Mucosa of rectum (tissue), 2 donors: Measurements from ENCODE around the gene HTR3A.

Source experiments
- H3K27ac ChIP-seq, 2 donors: one replicate each; pipeline ENCODE4 v1.7.0; 2013; ENCODE audit warnings: inconsistent platforms in 2 of 2, low read depth in 2 of 2, low read length in 2 of 2
- H3K27me3 ChIP-seq, 2 donors: one replicate each; pipeline ENCODE4 v1.7.0; 2013; ENCODE audit warnings: low read length in 2 of 2; ENCODE audit not compliant: control insufficient read depth in 2 of 2, insufficient read depth in 2 of 2
- H3K36me3 ChIP-seq, 2 donors: one replicate each; pipeline ENCODE4 v1.7.0; 2013; ENCODE audit warnings: low read length in 2 of 2; ENCODE audit not compliant: control insufficient read depth in 2 of 2, insufficient read depth in 2 of 2
- H3K4me1 ChIP-seq, 2 donors: one replicate each; pipeline ENCODE4 v1.7.0; 2013; ENCODE audit warnings: low read length in 2 of 2, mild to moderate bottlenecking in 1 of 2; ENCODE audit not compliant: control insufficient read depth in 2 of 2, insufficient read depth in 2 of 2
- H3K4me3 ChIP-seq, 2 donors: one replicate each; pipeline ENCODE4 v1.7.0; 2013; ENCODE audit warnings: low read length in 2 of 2
- H3K9ac ChIP-seq, 2 donors: one replicate each; pipeline ENCODE4 v1.7.0; 2013; ENCODE audit warnings: low read length in 2 of 2, low read depth in 1 of 2, mild to moderate bottlenecking in 1 of 2
- H3K9me3 ChIP-seq, 2 donors: one replicate each; pipeline ENCODE4 v1.7.0; 2013; ENCODE audit warnings: low read length in 2 of 2; ENCODE audit not compliant: control insufficient read depth in 2 of 2
- donor health status: healthy.
- donor health status: Normal muscosa, but diverticular disease.

The HTR3A gene

GRCh38 chr11:114031246-114031966 is 56.5 kb downstream of the HTR3A start:
- H3K27ac ChIP-seq: no peak overlapping the region
- no peak overlapping the region for H3K9ac ChIP-seq
- H3K4me1 ChIP-seq: peaks cover 1 to 3% of the 10 kb centered on the region in 2 donors
- H3K36me3 ChIP-seq: no peaks in the 10 kb centered on the region
- H3K9me3 ChIP-seq: no peaks in the 10 kb centered on the region
- no peak overlapping the region for H3K4me3 ChIP-seq
- H3K27me3 ChIP-seq: peaks cover 3 to 11% of the 10 kb centered on the region in 2 donors

GRCh38 chr11:114031967-114032320 is 57.0 kb downstream of the HTR3A start:
- no peak overlapping the region for H3K27ac ChIP-seq

DNA sequence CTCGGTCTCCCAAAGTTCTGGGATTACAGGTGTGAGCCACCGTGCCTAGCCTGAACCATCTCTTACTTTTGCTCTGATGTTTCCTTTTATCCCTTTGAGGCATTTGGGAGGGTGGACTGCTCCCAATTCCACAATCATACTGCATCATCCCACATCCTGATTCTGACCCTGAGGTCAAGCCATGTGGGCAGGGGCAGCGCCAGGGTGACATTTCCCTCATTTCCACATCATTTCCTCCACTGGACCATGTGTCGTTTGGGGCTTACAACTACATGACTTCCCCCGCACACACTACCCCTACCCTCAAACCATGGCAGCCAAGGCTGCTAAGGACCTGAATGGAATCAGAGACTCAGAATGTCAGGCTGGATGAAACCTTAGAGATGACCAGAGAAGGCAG is 58.2 kb downstream of the HTR3A start:
- Histone ChIP-seq H3K9me3 (no peaks in the 10 kb centered on the region), H3K4me1 (peaks cover 2 to 6% of the 10 kb centered on the region in 2 donors), H3K9ac (no peak overlapping the region), H3K27ac (no peak overlapping the region), H3K36me3 (no peaks in the 10 kb centered on the region), H3K27me3 (peaks cover 3 to 10% of the 10 kb centered on the region in 2 donors), H3K4me3 (no peak overlapping the region)

More at GRCh38 chr11:114031967-114032320, 57.0 kb downstream of the HTR3A start:
- no peaks in the 10 kb centered on the region for H3K9me3 ChIP-seq
- H3K36me3 ChIP-seq: no peaks in the 10 kb centered on the region
- H3K4me3 ChIP-seq: no peak overlapping the region
- peaks cover 3 to 11% of the 10 kb centered on the region in 2 donors for H3K27me3 ChIP-seq
- H3K9ac ChIP-seq: no peak overlapping the region
- H3K4me1 ChIP-seq: peaks cover 2 to 6% of the 10 kb centered on the region in 2 donors

DNA sequence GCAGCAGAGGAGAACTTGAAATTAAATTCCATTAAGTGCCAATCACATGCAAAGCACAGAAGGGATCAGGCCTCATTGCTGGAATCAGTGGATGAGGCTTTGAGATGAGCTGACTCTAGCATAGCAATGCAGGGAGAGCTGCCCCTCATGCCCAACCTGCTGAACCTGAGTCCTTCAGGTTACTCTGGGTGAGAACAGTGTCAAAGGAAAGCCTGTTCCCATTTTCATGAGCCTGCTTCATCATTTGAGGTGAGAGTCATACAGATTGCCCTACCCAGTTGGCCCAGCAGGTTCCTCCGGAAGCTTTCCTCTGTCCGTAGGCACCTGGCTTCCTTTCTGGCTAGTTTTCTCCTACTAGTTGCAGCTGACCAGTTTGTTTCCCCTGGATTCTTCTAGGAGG is 58.7 kb downstream of the HTR3A start:
- no peak overlapping the region for H3K9ac ChIP-seq
- H3K27ac ChIP-seq: no peak overlapping the region
- H3K36me3 ChIP-seq: no peaks in the 10 kb centered on the region
- H3K9me3 ChIP-seq: no peaks in the 10 kb centered on the region
- H3K4me3 ChIP-seq: no peak overlapping the region
- peaks cover 3 to 7% of the 10 kb centered on the region in 2 donors for H3K27me3 ChIP-seq
- H3K4me1 ChIP-seq: peaks cover 2 to 6% of the 10 kb centered on the region in 2 donors

DNA sequence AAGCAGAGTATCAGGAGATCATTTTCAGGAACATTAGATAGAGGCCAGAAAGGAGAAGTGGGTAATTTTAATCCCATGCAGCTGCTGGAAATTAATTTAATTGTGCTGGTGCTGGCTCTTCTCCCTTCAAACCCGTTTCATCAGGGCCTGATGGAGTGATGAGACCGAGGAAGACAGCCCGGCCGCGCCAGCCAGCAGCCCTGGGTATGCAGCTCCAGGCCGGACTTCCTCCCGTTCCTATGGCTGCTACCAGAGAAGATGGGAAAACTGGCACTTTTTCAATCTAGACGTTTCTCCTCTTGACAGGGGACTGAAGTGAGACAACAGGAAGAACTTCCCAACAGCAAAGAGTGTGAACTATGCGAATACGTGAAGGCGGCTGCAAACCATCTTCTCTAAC is 60.0 kb downstream of the HTR3A start:
- Histone ChIP-seq H3K36me3 (no peaks in the 10 kb centered on the region), H3K9me3 (no peaks in the 10 kb centered on the region), H3K4me1 (peaks cover 2 to 6% of the 10 kb centered on the region in 2 donors), H3K4me3 (no peak overlapping the region), H3K27me3 (peaks cover 0 to 3% of the 10 kb centered on the region in 2 donors), H3K27ac (no peak overlapping the region), H3K9ac (no peak overlapping the region)

DNA sequence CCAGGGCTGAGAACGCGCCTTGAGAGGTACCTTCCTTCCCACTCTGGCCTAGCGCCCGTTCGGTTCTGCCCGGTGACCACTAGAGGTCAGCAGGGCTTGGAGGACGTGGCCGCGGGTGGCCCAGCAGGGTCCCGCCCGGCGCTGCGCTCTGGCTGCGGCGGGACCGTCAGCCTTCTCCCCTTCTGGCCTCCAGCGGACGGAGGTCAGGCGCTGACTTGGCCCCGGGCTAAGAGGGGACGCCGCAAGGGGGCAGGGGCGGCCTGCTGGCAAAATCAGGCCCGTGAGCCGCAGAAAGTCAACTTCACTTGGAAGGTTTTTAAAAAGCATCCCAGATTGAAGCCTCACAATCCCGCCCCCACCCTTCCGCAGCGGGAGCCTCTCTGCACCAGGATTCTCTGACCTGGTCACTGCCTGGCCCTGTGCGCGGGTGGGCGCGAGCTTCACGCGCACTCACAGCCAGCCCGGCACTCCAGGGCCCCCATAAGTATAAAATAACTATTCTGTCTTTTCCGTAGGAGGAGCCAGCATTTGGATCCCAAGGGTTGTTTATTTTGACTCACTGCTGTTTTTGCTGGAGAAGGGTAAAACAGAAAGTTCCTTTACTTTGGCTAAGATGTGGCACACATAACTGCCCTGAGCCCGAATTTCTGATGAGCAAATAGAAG is 61.4 kb downstream of the HTR3A start:
- H3K4me3 ChIP-seq: peak overlapping the region; percentile 25 to 40
- H3K27ac ChIP-seq: peak overlapping the region; percentile 11 to 24
- H3K27me3 ChIP-seq: peaks cover 0 to 3% of the 10 kb centered on the region in 2 donors
- H3K36me3 ChIP-seq: no peaks in the 10 kb centered on the region
- H3K9ac ChIP-seq: peak overlapping the region in 1 of 2 donors; percentile 62
- H3K4me1 ChIP-seq: peaks cover 7 to 15% of the 10 kb centered on the region in 2 donors
- H3K9me3 ChIP-seq: no peaks in the 10 kb centered on the region

DNA sequence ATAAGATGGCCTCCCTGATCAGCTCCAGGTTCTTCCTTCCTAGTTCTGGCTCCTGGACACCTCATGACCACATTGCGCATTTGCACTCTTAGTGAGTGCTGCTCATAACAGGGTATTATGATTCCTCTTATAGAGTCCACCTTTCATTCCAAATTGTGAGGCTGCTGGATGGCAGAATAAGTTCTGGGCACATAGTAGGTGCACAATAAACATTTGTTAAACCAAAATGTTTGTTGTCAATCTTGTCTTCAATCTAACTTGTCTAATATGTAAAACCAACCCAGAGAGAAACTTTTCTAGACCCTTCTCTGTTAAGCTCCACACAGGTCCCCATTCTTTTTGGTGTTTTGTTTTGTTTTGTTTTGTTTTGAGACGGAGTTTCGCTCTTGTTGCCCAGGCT is 62.0 kb downstream of the HTR3A start:
- peaks cover 0 to 3% of the 10 kb centered on the region in 2 donors for H3K27me3 ChIP-seq
- H3K27ac ChIP-seq: peak overlapping the region in 1 of 2 donors; percentile 24
- H3K9ac ChIP-seq: no peak overlapping the region
- H3K36me3 ChIP-seq: no peaks in the 10 kb centered on the region
- no peak overlapping the region for H3K4me3 ChIP-seq
- no peaks in the 10 kb centered on the region for H3K9me3 ChIP-seq
- H3K4me1 ChIP-seq: peaks cover 7 to 15% of the 10 kb centered on the region in 2 donors

GRCh38 chr11:114039551-114039950 is 64.6 kb downstream of the HTR3A start:
- no peak overlapping the region for H3K4me3 ChIP-seq
- peaks cover 10 to 32% of the 10 kb centered on the region in 2 donors for H3K4me1 ChIP-seq
- peaks cover 0 to 3% of the 10 kb centered on the region in 2 donors for H3K27me3 ChIP-seq
- H3K27ac ChIP-seq: no peak overlapping the region
- H3K9me3 ChIP-seq: no peaks in the 10 kb centered on the region
- H3K9ac ChIP-seq: no peak overlapping the region
- H3K36me3 ChIP-seq: no peaks in the 10 kb centered on the region
